ENCODE measurements around the gene IL36A.

The IL36A gene

GRCh38 chr2:113024764-113025163, 19.5 kb downstream of the IL36A start:
- Histone ChIP-seq H3K79me2 (ENCODE audit: control insufficient read depth, insufficient read depth, low read length, unreplicated experiment) (no peaks in the 10 kb centered on the region), H3K27me3 (ENCODE audit: insufficient read depth, low read length) (peaks cover 96% of the 10 kb centered on the region), H2AFZ (ENCODE audit: low read length, unreplicated experiment) (no peak overlapping the region), H3K27ac (ENCODE audit: low read depth, low read length) (no peak overlapping the region), H3K4me1 (ENCODE audit: control insufficient read depth, insufficient read depth, low read length, unreplicated experiment) (no peaks in the 10 kb centered on the region), H3K36me3 (ENCODE audit: insufficient read depth, low read length) (no peaks in the 10 kb centered on the region), H3K4me3 (ENCODE audit: low read depth, low read length) (no peak overlapping the region)

- no peaks in the 10 kb centered on the region for H3K4me1 ChIP-seq (ENCODE audit: control insufficient read depth, insufficient read depth, low read length, unreplicated experiment)
- H3K79me2 ChIP-seq (ENCODE audit: control insufficient read depth, insufficient read depth, low read length, unreplicated experiment), result no peaks in the 10 kb centered on the region
- peaks cover 98% of the 10 kb centered on the region for H3K27me3 ChIP-seq (ENCODE audit: insufficient read depth, low read length)
- no peaks in the 10 kb centered on the region for H3K36me3 ChIP-seq (ENCODE audit: insufficient read depth, low read length)
- no peak overlapping the region for H2AFZ ChIP-seq (ENCODE audit: low read length, unreplicated experiment)
- H3K27ac ChIP-seq (ENCODE audit: low read depth, low read length), result no peak overlapping the region
- H3K4me3 ChIP-seq (ENCODE audit: low read depth, low read length), result no peak overlapping the region
Measured at GRCh38 chr2:113025737-113026136, 20.5 kb downstream of the IL36A start.

DNA sequence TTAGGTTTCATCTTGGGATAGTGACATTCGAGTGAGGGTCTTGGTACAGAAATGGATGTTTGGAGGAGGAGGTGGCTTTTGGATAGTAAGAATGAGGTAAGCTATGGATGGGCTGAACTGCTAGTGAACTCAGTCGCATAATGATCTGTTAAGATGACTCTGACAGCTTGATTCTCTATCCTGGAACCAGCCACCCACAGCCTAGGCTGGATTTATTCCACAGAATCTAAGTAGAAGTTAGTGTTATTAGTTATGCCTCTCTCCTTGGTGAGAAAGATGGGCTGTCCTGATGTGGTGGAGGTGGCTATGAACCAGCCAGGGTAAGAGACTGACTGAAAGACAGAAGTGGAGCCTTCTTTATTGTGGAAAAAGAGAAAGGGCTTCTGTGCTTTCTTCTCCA, 22.4 kb downstream of the IL36A start:
- Histone ChIP-seq H3K27ac (ENCODE audit: low read depth, low read length) (no peak overlapping the region), H3K79me2 (ENCODE audit: control insufficient read depth, insufficient read depth, low read length, unreplicated experiment) (no peaks in the 10 kb centered on the region), H3K27me3 (ENCODE audit: insufficient read depth, low read length) (peaks cover 99% of the 10 kb centered on the region), H3K4me1 (ENCODE audit: control insufficient read depth, insufficient read depth, low read length, unreplicated experiment) (no peaks in the 10 kb centered on the region), H3K4me3 (ENCODE audit: low read depth, low read length) (no peak overlapping the region), H2AFZ (ENCODE audit: low read length, unreplicated experiment) (no peak overlapping the region), H3K36me3 (ENCODE audit: insufficient read depth, low read length) (no peaks in the 10 kb centered on the region)

- no peak overlapping the region for H3K27ac ChIP-seq (ENCODE audit: low read depth, low read length)
- peaks cover 99% of the 10 kb centered on the region for H3K27me3 ChIP-seq (ENCODE audit: insufficient read depth, low read length)
- H3K4me3 ChIP-seq (ENCODE audit: low read depth, low read length), result no peak overlapping the region
- no peaks in the 10 kb centered on the region for H3K4me1 ChIP-seq (ENCODE audit: control insufficient read depth, insufficient read depth, low read length, unreplicated experiment)
- H2AFZ ChIP-seq (ENCODE audit: low read length, unreplicated experiment), result no peak overlapping the region
- no peaks in the 10 kb centered on the region for H3K79me2 ChIP-seq (ENCODE audit: control insufficient read depth, insufficient read depth, low read length, unreplicated experiment)
- no peaks in the 10 kb centered on the region for H3K36me3 ChIP-seq (ENCODE audit: insufficient read depth, low read length)
Measured at GRCh38 chr2:113028112-113028511, 22.9 kb downstream of the IL36A start.

- Histone ChIP-seq H3K4me3 (ENCODE audit: low read depth, low read length) (no peak overlapping the region), H3K79me2 (ENCODE audit: control insufficient read depth, insufficient read depth, low read length, unreplicated experiment) (no peaks in the 10 kb centered on the region), H3K27ac (ENCODE audit: low read depth, low read length) (no peak overlapping the region), H3K27me3 (ENCODE audit: insufficient read depth, low read length) (peaks cover 91% of the 10 kb centered on the region), H3K4me1 (ENCODE audit: control insufficient read depth, insufficient read depth, low read length, unreplicated experiment) (no peaks in the 10 kb centered on the region), H2AFZ (ENCODE audit: low read length, unreplicated experiment) (no peak overlapping the region), H3K36me3 (ENCODE audit: insufficient read depth, low read length) (no peaks in the 10 kb centered on the region)
Measured at GRCh38 chr2:113032737-113033136, 27.5 kb downstream of the IL36A start.

DNA sequence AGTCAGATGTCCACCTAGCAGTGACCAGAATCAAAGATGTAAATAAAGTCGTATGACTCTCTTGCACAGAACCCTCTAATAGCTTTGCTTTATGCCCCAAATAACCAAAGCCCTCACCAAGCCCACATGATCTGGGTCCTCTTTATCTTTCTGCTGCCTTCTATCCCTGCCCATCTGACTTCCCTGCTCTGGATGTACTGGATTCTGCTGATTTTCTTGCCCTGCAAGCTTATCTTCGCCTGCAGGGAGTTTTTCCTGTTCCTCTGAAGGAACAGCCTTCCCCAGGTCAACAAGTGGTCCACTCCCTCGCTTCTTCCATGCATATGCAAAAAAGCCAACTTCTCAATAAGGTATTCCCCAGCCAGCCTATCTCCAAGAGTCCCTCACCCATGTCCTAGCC, 28.8 kb downstream of the IL36A start:
- Histone ChIP-seq H3K36me3 (ENCODE audit: insufficient read depth, low read length) (no peaks in the 10 kb centered on the region), H3K27me3 (ENCODE audit: insufficient read depth, low read length) (peaks cover 91% of the 10 kb centered on the region), H3K4me1 (ENCODE audit: control insufficient read depth, insufficient read depth, low read length, unreplicated experiment) (no peaks in the 10 kb centered on the region), H3K79me2 (ENCODE audit: control insufficient read depth, insufficient read depth, low read length, unreplicated experiment) (no peaks in the 10 kb centered on the region), H2AFZ (ENCODE audit: low read length, unreplicated experiment) (no peak overlapping the region), H3K27ac (ENCODE audit: low read depth, low read length) (no peak overlapping the region), H3K4me3 (ENCODE audit: low read depth, low read length) (no peak overlapping the region)

DNA sequence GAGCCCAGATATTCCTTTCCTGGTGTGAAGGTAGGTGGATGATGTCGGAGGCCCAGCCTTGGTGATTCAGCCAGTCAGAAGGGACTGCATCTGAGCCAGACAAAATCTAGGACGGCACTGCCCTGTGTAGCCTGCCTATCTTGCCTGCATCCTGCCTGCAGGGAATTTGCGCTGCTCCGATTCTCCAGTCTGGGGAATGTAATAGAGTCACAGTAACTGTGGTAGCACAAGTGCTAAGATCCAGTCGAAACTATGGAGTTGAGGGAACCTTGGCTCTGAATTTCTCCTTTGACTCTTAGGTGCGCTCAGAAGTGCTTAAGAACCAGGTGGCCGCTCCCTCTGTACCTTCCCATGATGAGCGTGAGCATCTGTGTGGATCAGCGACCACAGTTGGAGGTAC, 31.5 kb downstream of the IL36A start:
- Histone ChIP-seq H2AFZ (ENCODE audit: low read length, unreplicated experiment) (no peak overlapping the region), H3K27me3 (ENCODE audit: insufficient read depth, low read length) (peaks cover 88% of the 10 kb centered on the region), H3K79me2 (ENCODE audit: control insufficient read depth, insufficient read depth, low read length, unreplicated experiment) (no peaks in the 10 kb centered on the region), H3K27ac (ENCODE audit: low read depth, low read length) (no peak overlapping the region), H3K4me3 (ENCODE audit: low read depth, low read length) (no peak overlapping the region), H3K4me1 (ENCODE audit: control insufficient read depth, insufficient read depth, low read length, unreplicated experiment) (no peaks in the 10 kb centered on the region), H3K36me3 (ENCODE audit: insufficient read depth, low read length) (no peaks in the 10 kb centered on the region)

- Histone ChIP-seq H3K36me3 (ENCODE audit: insufficient read depth, low read length) (no peaks in the 10 kb centered on the region), H3K79me2 (ENCODE audit: control insufficient read depth, insufficient read depth, low read length, unreplicated experiment) (no peaks in the 10 kb centered on the region), H2AFZ (ENCODE audit: low read length, unreplicated experiment) (no peak overlapping the region), H3K27ac (ENCODE audit: low read depth, low read length) (no peak overlapping the region), H3K4me3 (ENCODE audit: low read depth, low read length) (no peak overlapping the region), H3K4me1 (ENCODE audit: control insufficient read depth, insufficient read depth, low read length, unreplicated experiment) (no peaks in the 10 kb centered on the region), H3K27me3 (ENCODE audit: insufficient read depth, low read length) (peaks cover 83% of the 10 kb centered on the region)
Measured at GRCh38 chr2:113038291-113038690, 33.0 kb downstream of the IL36A start.

DNA sequence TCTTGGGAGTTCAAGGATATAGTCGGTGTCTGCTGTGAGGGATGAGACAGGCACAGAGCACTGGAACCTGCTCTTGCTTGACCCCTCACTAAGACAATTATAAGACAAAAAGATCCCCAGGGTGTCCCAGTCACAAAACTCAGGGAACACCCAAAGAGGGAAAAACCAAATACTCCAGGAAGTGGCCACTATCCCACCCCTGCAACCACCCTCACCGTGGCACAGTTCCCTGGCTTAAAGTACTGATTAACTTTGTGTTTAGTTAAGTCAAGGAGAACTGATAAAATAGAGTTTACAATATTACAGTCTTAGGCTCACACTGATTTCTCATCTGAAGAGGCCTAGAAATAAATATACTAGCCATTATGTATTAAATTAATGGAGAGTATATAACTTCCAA, 33.9 kb downstream of the IL36A start:
- peaks cover 83% of the 10 kb centered on the region for H3K27me3 ChIP-seq (ENCODE audit: insufficient read depth, low read length)
- no peak overlapping the region for H3K4me3 ChIP-seq (ENCODE audit: low read depth, low read length)
- no peaks in the 10 kb centered on the region for H3K79me2 ChIP-seq (ENCODE audit: control insufficient read depth, insufficient read depth, low read length, unreplicated experiment)
- no peaks in the 10 kb centered on the region for H3K4me1 ChIP-seq (ENCODE audit: control insufficient read depth, insufficient read depth, low read length, unreplicated experiment)
- no peak overlapping the region for H2AFZ ChIP-seq (ENCODE audit: low read length, unreplicated experiment)
- no peaks in the 10 kb centered on the region for H3K36me3 ChIP-seq (ENCODE audit: insufficient read depth, low read length)
- H3K27ac ChIP-seq (ENCODE audit: low read depth, low read length), result no peak overlapping the region

DNA sequence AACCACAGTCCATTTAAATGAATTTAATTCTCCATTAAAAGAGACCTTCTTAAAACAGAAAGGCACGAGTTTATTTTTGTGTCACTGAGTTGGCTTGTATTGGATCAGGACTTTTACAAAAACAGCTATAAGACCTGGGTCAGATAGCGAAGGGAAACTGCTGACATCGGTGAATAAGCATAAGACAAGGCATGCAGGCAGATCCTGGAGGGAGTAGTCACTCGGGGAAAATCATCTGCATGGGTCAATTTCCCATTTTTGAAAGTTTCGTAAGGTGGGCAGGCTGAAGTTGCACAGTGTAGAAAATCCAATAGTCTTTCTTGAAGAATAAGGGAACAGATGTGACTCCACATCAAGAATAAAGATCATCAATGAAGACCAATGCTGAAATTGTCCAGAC, 34.5 kb downstream of the IL36A start:
- no peak overlapping the region for H2AFZ ChIP-seq (ENCODE audit: low read length, unreplicated experiment)
- no peaks in the 10 kb centered on the region for H3K36me3 ChIP-seq (ENCODE audit: insufficient read depth, low read length)
- H3K27ac ChIP-seq (ENCODE audit: low read depth, low read length), result no peak overlapping the region
- peaks cover 82% of the 10 kb centered on the region for H3K27me3 ChIP-seq (ENCODE audit: insufficient read depth, low read length)
- no peaks in the 10 kb centered on the region for H3K4me1 ChIP-seq (ENCODE audit: control insufficient read depth, insufficient read depth, low read length, unreplicated experiment)
- H3K4me3 ChIP-seq (ENCODE audit: low read depth, low read length), result no peak overlapping the region
- H3K79me2 ChIP-seq (ENCODE audit: control insufficient read depth, insufficient read depth, low read length, unreplicated experiment), result no peaks in the 10 kb centered on the region

DNA sequence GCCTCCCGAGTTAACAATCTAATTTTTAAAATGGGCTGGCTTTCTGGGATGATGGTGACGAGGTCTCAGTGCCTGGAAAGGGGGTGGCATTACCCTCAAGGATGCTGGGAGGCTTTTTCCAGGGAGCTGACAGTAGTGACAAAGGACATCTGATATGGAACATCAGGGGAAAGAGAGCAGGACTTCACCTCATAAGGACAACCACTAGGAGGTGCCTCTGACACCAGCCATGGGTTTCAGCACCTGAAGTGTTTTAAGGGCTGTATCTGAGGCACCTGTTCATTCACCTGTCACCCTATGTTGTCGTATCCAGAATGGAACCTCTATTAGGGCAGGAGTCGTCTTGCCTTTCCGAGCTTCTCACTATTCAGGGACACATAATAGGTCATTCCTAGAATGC, 36.6 kb downstream of the IL36A start:
- Histone ChIP-seq H3K79me2 (ENCODE audit: control insufficient read depth, insufficient read depth, low read length, unreplicated experiment) (no peaks in the 10 kb centered on the region), H3K27ac (ENCODE audit: low read depth, low read length) (no peak overlapping the region), H2AFZ (ENCODE audit: low read length, unreplicated experiment) (no peak overlapping the region), H3K27me3 (ENCODE audit: insufficient read depth, low read length) (peaks cover 77% of the 10 kb centered on the region), H3K4me3 (ENCODE audit: low read depth, low read length) (no peak overlapping the region), H3K4me1 (ENCODE audit: control insufficient read depth, insufficient read depth, low read length, unreplicated experiment) (no peaks in the 10 kb centered on the region), H3K36me3 (ENCODE audit: insufficient read depth, low read length) (no peaks in the 10 kb centered on the region)

GRCh38 chr2:113046465-113046864, 41.2 kb downstream of the IL36A start:
- Histone ChIP-seq H3K4me3 (ENCODE audit: low read depth, low read length) (no peak overlapping the region), H2AFZ (ENCODE audit: low read length, unreplicated experiment) (no peak overlapping the region), H3K36me3 (ENCODE audit: insufficient read depth, low read length) (no peaks in the 10 kb centered on the region), H3K27ac (ENCODE audit: low read depth, low read length) (no peak overlapping the region), H3K79me2 (ENCODE audit: control insufficient read depth, insufficient read depth, low read length, unreplicated experiment) (no peaks in the 10 kb centered on the region), H3K4me1 (ENCODE audit: control insufficient read depth, insufficient read depth, low read length, unreplicated experiment) (no peaks in the 10 kb centered on the region), H3K27me3 (ENCODE audit: insufficient read depth, low read length) (peaks cover 67% of the 10 kb centered on the region)
